ENCODE data around the gene RNF7.
"Not testable (repeated sequence)": the region's sequence is repeated elsewhere in the genome, so short reads cannot be mapped to it uniquely, and the experiment has no call there.

RNF7 gene

DNA sequence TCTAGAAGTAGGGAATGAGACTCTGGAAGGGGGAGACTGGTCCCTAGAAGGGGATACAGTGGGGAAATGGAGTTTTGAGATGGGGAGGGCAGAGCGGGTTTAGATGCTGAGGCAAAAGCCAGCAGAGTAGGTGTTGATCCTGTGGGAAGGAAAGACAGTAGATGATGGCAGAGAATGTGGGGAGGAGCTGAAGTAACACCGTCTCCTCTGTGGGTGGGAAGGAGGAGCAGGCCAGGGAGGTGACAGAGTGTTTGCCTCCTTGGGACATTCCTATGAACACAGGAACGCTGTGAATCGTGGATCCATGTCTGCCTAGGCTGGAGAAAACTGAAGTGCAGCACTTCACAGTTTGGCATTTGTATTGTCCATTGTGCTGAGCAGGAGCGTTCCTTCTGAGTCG, 45.5 kb downstream of the RNF7 start:
- no peak for DNase-seq

DNA sequence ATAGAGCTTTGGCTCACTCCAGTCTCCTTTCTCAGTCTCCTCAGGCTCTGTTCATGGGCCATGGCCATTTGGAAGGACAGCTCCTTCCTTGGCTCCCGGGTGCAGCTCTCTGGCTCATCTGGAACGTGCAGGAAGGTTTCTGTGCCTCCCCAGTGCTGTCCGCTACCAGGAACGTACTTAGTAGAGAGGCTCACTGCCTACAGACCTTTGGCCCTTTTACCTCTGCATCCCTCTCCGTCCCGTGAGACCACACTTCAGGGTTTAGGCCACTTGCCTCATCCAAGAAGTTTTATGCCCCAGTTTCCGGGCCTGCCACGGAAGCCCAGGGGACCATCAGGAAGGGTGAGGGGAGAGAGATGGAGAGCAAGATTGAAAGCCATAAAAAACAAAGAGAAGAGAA, 46.0 kb downstream of the RNF7 start:
- no peak for DNase-seq

DNA sequence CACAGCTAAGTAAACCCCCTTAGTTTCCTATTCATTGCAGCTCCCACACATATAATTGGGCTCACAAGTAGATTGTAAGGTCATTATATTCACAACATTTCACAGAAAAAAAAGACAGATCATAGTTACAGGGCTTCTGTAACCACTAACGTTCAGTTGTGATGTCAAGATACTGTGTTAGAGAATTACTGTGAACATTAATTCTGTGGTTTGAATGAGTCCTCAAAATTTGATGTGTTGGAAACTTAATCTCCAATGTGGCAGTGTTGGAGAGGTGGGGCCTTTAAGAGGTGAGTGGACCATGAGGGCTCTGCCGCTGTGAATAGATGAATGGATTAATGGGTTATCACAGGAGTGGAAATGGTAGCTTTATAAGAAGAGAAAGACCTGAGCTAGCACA, 46.4 kb downstream of the RNF7 start:
- DNase-seq: no peak

DNA sequence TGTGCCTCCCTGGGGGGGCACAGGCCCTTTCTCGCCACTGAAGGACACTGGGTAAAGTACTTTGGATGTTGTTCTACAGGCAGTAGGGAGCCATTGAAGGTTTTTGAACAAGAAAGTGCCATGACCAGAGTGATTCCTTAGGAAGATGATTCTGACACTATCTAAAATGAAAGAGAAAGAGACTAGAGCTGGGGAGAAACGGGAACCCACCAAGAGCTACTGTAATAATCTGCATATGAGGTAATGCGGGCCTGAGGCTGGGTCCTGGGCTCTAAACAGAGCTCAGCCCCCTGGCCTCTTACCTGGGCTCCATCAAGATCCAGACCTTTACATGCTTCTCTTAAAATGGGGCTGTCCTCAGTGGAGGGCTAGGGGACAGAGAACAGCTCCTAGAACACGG, 50.1 kb downstream of the RNF7 start:
- DNase-seq: no peak

DNA sequence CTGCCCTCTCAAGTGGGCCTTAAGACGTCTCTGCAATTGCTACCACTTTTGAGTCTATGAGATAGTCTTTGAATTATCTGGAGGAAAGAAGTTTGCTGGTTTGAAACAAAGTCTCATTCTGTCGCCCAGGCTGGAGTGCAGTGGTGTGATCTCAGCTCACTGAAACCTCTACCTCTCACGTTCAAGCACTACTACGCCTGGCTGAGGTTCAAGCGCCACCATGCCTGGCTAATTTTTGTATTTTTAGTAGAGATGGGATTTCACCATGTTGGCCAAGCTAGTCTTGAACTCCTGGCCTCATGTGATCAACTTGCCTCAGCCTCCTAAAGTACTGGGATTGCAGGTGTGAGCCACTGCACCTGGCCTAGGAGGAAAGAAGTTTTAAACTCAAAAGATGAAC, 50.7 kb downstream of the RNF7 start:
- not testable (repeated sequence) for DNase-seq

DNA sequence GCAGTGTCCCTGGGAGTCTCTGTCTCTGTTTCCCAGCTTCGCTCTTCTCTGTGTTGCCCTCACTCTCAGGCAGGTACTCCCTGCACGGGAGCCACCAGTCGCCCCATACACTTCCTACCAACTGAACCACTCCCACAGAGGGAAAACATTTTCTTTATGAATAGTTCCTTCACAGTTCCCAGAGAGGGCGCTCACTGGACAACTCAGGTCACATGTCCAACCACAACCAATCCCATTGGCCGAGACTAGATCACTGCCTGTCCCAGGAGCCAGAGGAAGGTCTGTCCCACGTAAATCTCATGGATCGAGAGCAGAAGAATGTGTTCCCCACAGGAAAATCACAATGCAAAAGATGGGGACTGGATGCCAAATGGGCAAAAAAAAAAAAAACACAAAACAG, 51.2 kb downstream of the RNF7 start:
- DNase-seq: no peak

DNA sequence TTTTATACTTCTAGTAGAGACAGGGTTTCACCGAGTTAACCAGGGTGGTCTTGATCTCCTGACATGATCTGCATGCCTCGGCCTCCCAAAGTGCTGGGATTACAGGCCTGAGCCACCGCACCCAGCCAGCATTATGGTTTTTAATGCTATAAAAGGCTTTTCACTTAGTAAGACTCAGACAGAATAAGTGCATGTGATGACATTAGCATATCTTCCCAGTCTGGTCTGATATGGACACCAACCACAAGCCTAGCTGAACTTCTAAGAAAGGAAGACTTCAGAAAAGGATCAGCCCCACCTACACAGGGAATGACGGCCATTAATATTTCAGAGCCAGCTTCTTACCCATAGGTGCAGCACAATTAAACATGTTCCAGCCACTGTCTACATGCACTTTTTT, 52.1 kb downstream of the RNF7 start:
- DNase-seq: no peak

DNA sequence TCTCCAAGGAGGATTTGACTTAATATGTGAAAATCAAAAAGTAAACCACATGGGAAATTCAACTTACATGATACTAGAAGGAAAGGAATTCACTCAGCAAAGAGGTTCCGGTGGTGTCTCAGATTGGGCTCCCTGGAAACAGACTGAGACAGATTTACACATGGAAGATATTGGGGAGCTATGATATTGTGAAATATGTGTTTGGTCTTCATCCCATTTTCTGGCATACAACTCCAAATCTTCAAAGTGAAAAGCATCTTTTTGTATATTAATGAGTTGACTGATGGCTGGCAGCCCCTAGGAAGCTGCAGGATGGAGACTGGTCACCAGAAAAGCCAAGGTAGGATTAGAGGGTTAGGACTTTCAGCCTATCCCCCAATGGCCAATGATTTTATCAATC, 54.4 kb downstream of the RNF7 start:
- no peak for DNase-seq

DNA sequence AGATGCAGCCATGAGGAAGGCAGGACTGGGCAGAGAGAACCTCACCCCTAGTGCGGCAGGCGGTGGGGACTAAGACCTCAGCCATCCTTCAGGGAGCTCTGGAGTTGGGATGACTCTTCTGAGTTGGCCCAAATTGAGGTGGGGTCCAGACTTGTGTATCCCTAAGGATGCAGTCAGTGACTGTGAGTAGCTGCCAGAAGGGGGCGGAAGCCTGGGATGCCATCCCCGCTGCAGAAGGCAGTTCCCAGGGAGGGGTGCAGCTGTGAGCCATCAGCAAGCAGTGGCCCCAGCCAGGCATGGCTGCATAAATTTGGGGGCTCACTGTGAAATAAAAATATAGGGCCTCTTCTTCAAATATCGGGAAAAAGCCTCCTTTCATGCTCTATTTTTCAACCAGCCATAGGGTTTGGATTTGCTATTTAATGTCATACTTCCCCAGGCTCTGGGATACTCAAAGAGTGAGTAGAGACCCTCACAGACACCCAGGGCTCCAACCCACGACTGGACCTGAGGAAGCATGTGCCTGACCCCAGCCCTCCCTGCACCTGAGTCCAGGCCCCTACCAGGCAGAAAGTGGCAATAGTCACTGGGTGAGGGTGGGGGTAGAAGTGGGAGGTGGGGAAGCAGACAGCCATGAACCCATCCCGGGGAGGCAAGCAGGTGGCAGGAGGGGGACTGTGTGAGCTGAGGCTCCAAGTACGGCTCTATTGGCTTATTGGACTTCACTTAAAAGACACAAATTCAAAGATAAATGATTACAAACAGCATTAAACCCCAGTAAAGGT, 55.6 kb downstream of the RNF7 start:
- no peak for DNase-seq

DNA sequence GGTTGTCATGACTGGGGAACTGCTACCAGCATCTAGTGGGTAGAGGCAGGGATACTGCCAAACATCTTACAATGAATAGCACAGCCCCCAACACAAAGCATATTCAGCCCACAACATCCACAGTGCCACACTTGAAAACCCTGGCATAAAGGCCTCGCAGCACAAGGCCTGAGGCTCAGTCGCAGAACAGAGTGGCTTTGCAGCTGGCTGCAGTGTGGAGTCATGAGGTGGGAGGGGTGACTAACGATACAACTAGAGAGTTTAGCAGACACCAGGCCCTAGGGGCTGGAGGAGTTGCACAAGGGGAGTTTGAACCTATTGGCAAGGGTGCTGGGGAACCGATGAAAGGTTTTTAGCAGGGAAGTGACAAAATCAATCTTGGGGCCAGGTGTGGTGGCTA, 57.2 kb downstream of the RNF7 start:
- DNase-seq: no peak

DNA sequence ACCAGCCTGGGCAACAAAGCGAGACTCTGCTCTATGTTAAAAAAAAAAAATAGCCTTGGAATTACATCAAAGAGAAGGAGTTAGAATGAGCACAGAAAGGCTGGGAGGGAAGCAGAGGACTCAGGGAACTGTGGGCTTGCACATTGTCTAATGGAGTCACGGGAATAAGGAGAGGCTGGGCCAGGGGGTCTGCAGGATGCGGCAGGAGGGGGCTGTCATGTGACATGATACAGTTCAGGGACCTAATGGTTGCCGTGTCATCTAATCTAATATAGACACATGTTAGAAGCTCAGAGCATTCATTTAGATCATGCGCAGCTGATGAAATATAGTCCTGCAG, 57.6 kb downstream of the RNF7 start:
- DNase-seq: no peak

DNA sequence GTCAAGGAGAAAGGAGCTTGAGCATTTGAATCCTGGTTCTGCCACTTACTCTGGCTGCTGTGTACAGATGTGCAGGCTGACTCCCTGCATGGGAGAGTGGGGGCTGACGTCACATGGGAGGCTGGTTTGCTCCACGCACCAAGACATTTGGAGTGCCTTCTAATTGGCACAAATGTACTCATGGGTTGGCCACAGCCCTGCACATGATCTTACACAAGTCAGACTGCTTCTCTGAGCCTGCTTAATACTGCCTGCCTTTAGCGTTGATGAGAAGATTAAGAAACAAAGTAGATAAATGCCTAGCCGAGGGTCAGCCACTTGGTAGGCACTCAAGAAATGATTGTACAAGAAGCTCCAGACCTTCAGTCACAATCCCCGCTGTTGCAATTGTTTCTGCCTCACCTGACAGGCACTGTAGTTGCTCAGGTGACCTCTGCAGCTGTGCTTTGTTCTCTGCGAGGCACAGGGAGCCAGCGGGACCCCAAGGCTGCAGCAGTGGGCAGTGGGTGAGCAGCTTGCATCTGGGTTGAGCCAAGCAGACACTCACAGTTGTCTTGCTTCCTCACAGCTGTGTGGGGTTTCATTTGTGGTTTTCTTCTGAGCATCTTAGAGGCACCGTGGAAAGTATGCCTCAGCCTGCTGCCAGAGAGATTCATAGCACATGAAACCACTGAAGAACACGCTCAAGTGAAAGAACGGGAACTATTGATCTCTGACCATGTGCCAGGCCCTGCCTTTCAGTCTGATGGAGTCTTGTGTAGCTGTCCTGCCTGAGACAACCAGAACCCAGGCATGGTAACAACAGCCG, 58.2 kb downstream of the RNF7 start:
- DNase-seq: peak; percentile 69
